SK-N-SH (cell line): ENCODE results near the gene PTPN5. TPM values are rescaled to one million over a fixed set of nuclear protein-coding genes. Genes with fewer than 3 reads are reported as not detected.

Experiments used
- CTCF ChIA-PET: fragments of 300-600, 350-600 bp; formaldehyde crosslinking; extraction: SDS; loops from one replicate; lab custom pipeline; 2021; lab: Yijun Ruan, JAX
- POLR2A ChIA-PET: fragments of 350-600 bp; sonication (Branson Sonifier 250); formaldehyde crosslinking; extraction: SDS; loops from one replicate; lab custom pipeline; 2020; ENCODE audit warnings: antibody characterized with exemption, inconsistent platforms; lab: Yijun Ruan, JAX
- DNase-seq: peaks from one replicate; pipeline ENCODE4 v3.0.0; 2012
- H2AFZ ChIP-seq: fragments of 200-600 bp; sonication (generic); 2 replicates; pipeline ENCODE4 v1.8.1; 2016; ENCODE audit warnings: antibody characterized with exemption, mild to moderate bottlenecking, low read depth
- H3F3A ChIP-seq: fragments of 200-600 bp; sonication (generic); replicated peaks from 2 replicates; pipeline ENCODE3; 2016; ENCODE audit warnings: antibody characterized with exemption, mild to moderate bottlenecking; ENCODE audit not compliant: insufficient read depth
- H3K27ac ChIP-seq, 2 experiments: fragments of 200-500 bp in 1 of 2; fragments of 200-600 bp in 1 of 2; sonication (Bioruptor generic) in 1 of 2; sonication (generic), shearing (Covaris generic) in 1 of 2; 2 replicates each; pipeline versions ENCODE4 v1.5.1 to v1.6.1; 2014 to 2016; ENCODE audit warnings: low read depth in 2 of 2, inconsistent platforms in 1 of 2, low read length in 1 of 2, mild to moderate bottlenecking in 1 of 2, mixed read lengths in 1 of 2
- H3K27me3 ChIP-seq: fragments of 200-600 bp; sonication (generic), shearing (Covaris generic); 2 replicates; pipeline ENCODE4 v1.6.1; 2016; ENCODE audit warnings: mixed run types; ENCODE audit not compliant: insufficient read depth
- H3K36me3 ChIP-seq, 2 experiments: fragments of 200-500 bp in 1 of 2; fragments of 200-600 bp in 1 of 2; sonication (Bioruptor generic) in 1 of 2; sonication (generic) in 1 of 2; replicated peaks in 1 of 2; 2 replicates each; pipeline versions ENCODE3 to v1.5.1; 2014 to 2016; ENCODE audit warnings: low read length in 1 of 2, mild to moderate bottlenecking in 1 of 2; ENCODE audit not compliant: insufficient read depth in 2 of 2, control insufficient read depth in 1 of 2
- H3K4me1 ChIP-seq, 2 experiments: fragments of 200-500 bp in 1 of 2; fragments of 200-600 bp in 1 of 2; sonication (Bioruptor generic) in 1 of 2; sonication (generic), shearing (Covaris generic) in 1 of 2; 2 replicates each; pipeline versions ENCODE4 v1.5.1 to v1.6.1; 2014 to 2016; ENCODE audit warnings: low read depth in 1 of 2, low read length in 1 of 2, mixed run types in 1 of 2; ENCODE audit not compliant: insufficient read depth in 2 of 2, control insufficient read depth in 1 of 2
- H3K4me2 ChIP-seq: fragments of 200-600 bp; sonication (generic), shearing (Covaris generic); 2 replicates; pipeline ENCODE4 v1.6.1; 2017; ENCODE audit warnings: mixed run types
- H3K4me3 ChIP-seq, 2 experiments: fragments of 200-500 bp in 1 of 2; fragments of 200-600 bp in 1 of 2; sonication (Bioruptor generic) in 1 of 2; sonication (generic), shearing (Covaris generic) in 1 of 2; 2 replicates each; pipeline versions ENCODE4 v1.5.1 to v1.8.1; 2014 to 2016; ENCODE audit warnings: low read depth in 2 of 2, inconsistent platforms in 1 of 2, low read length in 1 of 2, mild to moderate bottlenecking in 1 of 2, mixed read lengths in 1 of 2, moderate library complexity in 1 of 2
- H3K79me2 ChIP-seq: fragments of 200-600 bp; sonication (generic); 2 replicates; pipeline ENCODE4 v1.8.1; 2017; ENCODE audit warnings: mild to moderate bottlenecking; ENCODE audit not compliant: insufficient read depth
- H3K9ac ChIP-seq: fragments of 200-600 bp; sonication (generic); 2 replicates; pipeline ENCODE4 v1.6.1; 2017; ENCODE audit warnings: mixed run types
- H3K9me2 ChIP-seq: fragments of 200-600 bp; sonication (generic); 2 replicates; pipeline ENCODE4 v1.6.1; 2017; ENCODE audit warnings: mixed run types
- H3K9me3 ChIP-seq: fragments of 200-600 bp; sonication (generic); 2 replicates; pipeline ENCODE4 v1.6.1; 2017; ENCODE audit warnings: mixed run types, mild to moderate bottlenecking, moderate library complexity
- H4K20me1 ChIP-seq: fragments of 200-600 bp; sonication (generic); 2 replicates; pipeline ENCODE4 v1.6.1; 2017; ENCODE audit warnings: mild to moderate bottlenecking, mixed run types; ENCODE audit not compliant: insufficient read depth
- ELF1 ChIP-seq: IDR thresholded peaks from 2 replicates; pipeline ENCODE4 v1.4.0; 2012
- EP300 ChIP-seq, 2 experiments: IDR thresholded peaks; 2 replicates each; pipeline versions ENCODE4 v1.4.0 to v1.6.1; 2012; ENCODE audit warnings: borderline replicate concordance in 1 of 2, low read depth in 1 of 2, low read length in 1 of 2
- FOSL2 ChIP-seq: IDR thresholded peaks from 2 replicates; pipeline ENCODE4 v1.4.0; 2012; ENCODE audit warnings: low read depth, mild to moderate bottlenecking, moderate library complexity, borderline replicate concordance
- FOXJ3 ChIP-seq: sonication (generic); formaldehyde crosslinking; IDR thresholded peaks from 2 replicates; pipeline ENCODE4 v1.5.1; 2020; ENCODE audit warnings: mild to moderate bottlenecking, missing genetic modification reagents
- GATA2 ChIP-seq: sonication (generic); formaldehyde crosslinking; IDR thresholded peaks from 2 replicates; pipeline ENCODE4 v1.5.0; 2020; ENCODE audit warnings: mild to moderate bottlenecking, missing genetic modification reagents
- MAX ChIP-seq: IDR thresholded peaks from 2 replicates; pipeline ENCODE4 v1.4.0; 2012; ENCODE audit warnings: low read depth
- MEF2A ChIP-seq: IDR thresholded peaks from 2 replicates; pipeline ENCODE4 v1.4.0; 2012; ENCODE audit warnings: low read depth, borderline replicate concordance
- NFIC ChIP-seq: IDR thresholded peaks from 2 replicates; pipeline ENCODE4 v1.4.0; 2012; ENCODE audit warnings: borderline replicate concordance
- RCOR1 ChIP-seq: fragments of 150-350 bp; IDR thresholded peaks from 2 replicates; pipeline ENCODE4 v1.6.1; 2017; ENCODE audit warnings: antibody characterized with exemption, low read length
- REST ChIP-seq: IDR thresholded peaks from 2 replicates; pipeline ENCODE4 v1.6.1; 2012; ENCODE audit warnings: mild to moderate bottlenecking, low read depth, low read length, moderate library complexity
- SMC3 ChIP-seq: IDR thresholded peaks from 2 replicates; pipeline ENCODE4 v1.6.1; 2012; ENCODE audit warnings: low read depth, low read length, improper control_type of control experiment
- TCF12 ChIP-seq: IDR thresholded peaks from 2 replicates; pipeline ENCODE4 v1.4.0; 2012
- USF2 ChIP-seq: fragments of 150-350 bp; IDR thresholded peaks from 2 replicates; pipeline ENCODE4 v1.6.1; 2017; ENCODE audit warnings: antibody characterized with exemption, low read length, low read depth, borderline replicate concordance
- YY1 ChIP-seq: IDR thresholded peaks from 2 replicates; pipeline ENCODE4 v1.4.0; 2012; ENCODE audit warnings: low read depth, mild to moderate bottlenecking
- ZBTB33 ChIP-seq: IDR thresholded peaks from 2 replicates; pipeline ENCODE4 v1.4.0; 2012; ENCODE audit warnings: low read depth, borderline replicate concordance
- WGBS: methylation state at CpG from one replicate; pipeline ENCODE4 v1.1.6; 2017; ENCODE audit warnings: low lambda C conversion rate; 5-methylcytosine and 5-hydroxymethylcytosine counted together
- polyA plus RNA-seq, 3 experiments: library from polyadenylated mRNA; depleted of rRNA; stranded (reverse); fragments of >200 nt; gene quantifications; 2 replicates each; pipeline ENCODE4 v1.2.3, GENCODE V29; 2012

PTPN5 gene
- polyA plus RNA-seq, 1 of the 3 experiments (the other 2 are of a cell fraction), result not detected

GRCh38 chr11:18720091-18720807 is 71.3 kb downstream of the PTPN5 start (continued):
- TF ChIP-seq REST (no peak), YY1 (no peak), ZBTB33 (no peak), NFIC (no peak), FOXJ3 (CRISPR knock-in tag) (no peak), SMC3 (no peak)

- no peak for DNase-seq
- CTCF ChIA-PET, result interaction anchor here (1.4 kb wide), 1 partner anchor 16 kb away, joined by 5 read pairs; no protein-coding TSS in a partner anchor
- Histone ChIP-seq H3K4me2 (no peak overlapping the region), H3K27me3 (no peaks in the 10 kb centered on the region), H3K27ac (no peak overlapping the region), H3K9me3 (no peaks in the 10 kb centered on the region), H3K36me3 (no peaks in the 10 kb centered on the region), H3K9me2 (no peaks in the 10 kb centered on the region), H3K4me3 (no peak overlapping the region), H3F3A (no peaks in the 10 kb centered on the region), H2AFZ (no peak overlapping the region), H3K79me2 (no peaks in the 10 kb centered on the region), H3K9ac (no peak overlapping the region), H3K4me1 (peaks cover 0 to 8% of the 10 kb centered on the region in 2 experiments; a peak in 1 of 4 replicates), H4K20me1 (no peaks in the 10 kb centered on the region)
- WGBS, result 63% methylated on average over 7 of the region's 7 CpGs
- POLR2A ChIA-PET, result no interaction called here
- no peak for TF ChIP-seq FOSL2
- no peak for TF ChIP-seq GATA2 (CRISPR knock-in tag)
- no peak for TF ChIP-seq TCF12
- TF ChIP-seq MEF2A, result no peak
- TF ChIP-seq USF2, result no peak
- TF ChIP-seq REST, result no peak
- TF ChIP-seq NFIC, result no peak
- TF ChIP-seq ZBTB33, result no peak
- no peak for TF ChIP-seq MAX
- TF ChIP-seq RCOR1, result no peak
- no peak for TF ChIP-seq EP300 (IDR thresholded peaks at IDR 0.05; ENCODE audit: borderline replicate concordance in 1 of 2, low read depth in 1 of 2, low read length in 1 of 2)
- TF ChIP-seq ELF1, result no peak
These were observed 76.1 kb downstream of the PTPN5 start for GRCh38 chr11:18715476-18715875.
